Measurements from ENCODE around the gene EHD4. TPM values are rescaled to one million over a fixed set of nuclear protein-coding genes. Genes with fewer than 3 reads are reported as not detected.

Gene EHD4
- polyA plus RNA-seq, 2 of the 4 experiments (the other 2 are of a cell fraction) = 8.2 to 9.0 TPM

- ChIA-PET CTCF (no interaction called here), POLR2A (no interaction called here)
- Histone ChIP-seq H3K4me2 (no peak overlapping the region), H3K9me3 (no peaks in the 10 kb centered on the region), H3K4me3 (no peak overlapping the region), H3K27ac (no peak overlapping the region), H3K4me1 (0 out of 3 replicates have a peak, but pooled peaks cover 4% of the 10 kb centered on the region)
- FAIRE-seq (no peak), DNase-seq (ENCODE audit: low read depth in 1 of 2, low spot score in 1 of 2) (peak in 1 of 2 experiments; percentile 13), ATAC-seq (no peak)
- WGBS (ENCODE audit: missing lambda C conversion rate) = 38% methylated on average over 1 of the region's 1 CpG
- TF ChIP-seq RCOR1 (IDR thresholded peaks at IDR 0.05; ENCODE audit: low read depth, low read length) (no peak), GATA3 (IDR thresholded peaks at IDR 0.05; ENCODE audit: borderline replicate concordance) (no peak), SMC3 (IDR thresholded peaks at IDR 0.05) (no peak), RAD21 (conservative IDR thresholded peaks at IDR 0.05 in 1 of 2, IDR thresholded peaks at IDR 0.05 in 1 of 2) (no peak), RFX5 (IDR thresholded peaks at IDR 0.05) (no peak), TP53 (CRISPR knock-in tag; IDR thresholded peaks at IDR 0.05) (no peak), EHMT2 (IDR thresholded peaks at IDR 0.05; ENCODE audit: low read depth) (no peak), CEBPB (IDR thresholded peaks at IDR 0.05) (no peak), BHLHE40 (IDR thresholded peaks at IDR 0.05; ENCODE audit: low read depth, low read length) (no peak), RNF2 (IDR thresholded peaks at IDR 0.05; ENCODE audit: borderline replicate concordance, low read depth) (no peak), JUN (IDR thresholded peaks at IDR 0.05) (no peak), CBX2 (IDR thresholded peaks at IDR 0.05; ENCODE audit: borderline replicate concordance, low read depth) (no peak), ZNF302 (CRISPR knock-in tag; IDR thresholded peaks at IDR 0.05) (no peak), ATOH8 (CRISPR knock-in tag; IDR thresholded peaks at IDR 0.05; ENCODE audit: low read depth) (no peak), FOSL2 (IDR thresholded peaks at IDR 0.05) (no peak), FOSL2 (CRISPR knock-in tag; IDR thresholded peaks at IDR 0.05) (no peak), KDM1A (IDR thresholded peaks at IDR 0.05; ENCODE audit: low read depth) (no peak), HOXB5 (CRISPR knock-in tag; IDR thresholded peaks at IDR 0.05) (no peak)
- TF ChIP-seq, protein P1, sequence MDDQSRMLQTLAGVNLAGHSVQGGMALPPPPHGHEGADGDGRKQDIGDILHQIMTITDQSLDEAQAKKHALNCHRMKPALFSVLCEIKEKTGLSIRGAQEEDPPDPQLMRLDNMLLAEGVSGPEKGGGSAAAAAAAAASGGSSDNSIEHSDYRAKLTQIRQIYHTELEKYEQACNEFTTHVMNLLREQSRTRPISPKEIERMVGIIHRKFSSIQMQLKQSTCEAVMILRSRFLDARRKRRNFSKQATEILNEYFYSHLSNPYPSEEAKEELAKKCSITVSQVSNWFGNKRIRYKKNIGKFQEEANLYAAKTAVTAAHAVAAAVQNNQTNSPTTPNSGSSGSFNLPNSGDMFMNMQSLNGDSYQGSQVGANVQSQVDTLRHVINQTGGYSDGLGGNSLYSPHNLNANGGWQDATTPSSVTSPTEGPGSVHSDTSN (IDR thresholded peaks at IDR 0.05) = no peak
- TF ChIP-seq, protein P2, sequence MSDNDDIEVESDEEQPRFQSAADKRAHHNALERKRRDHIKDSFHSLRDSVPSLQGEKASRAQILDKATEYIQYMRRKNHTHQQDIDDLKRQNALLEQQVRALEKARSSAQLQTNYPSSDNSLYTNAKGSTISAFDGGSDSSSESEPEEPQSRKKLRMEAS (IDR thresholded peaks at IDR 0.05) = no peak
- TF ChIP-seq, protein P3, sequence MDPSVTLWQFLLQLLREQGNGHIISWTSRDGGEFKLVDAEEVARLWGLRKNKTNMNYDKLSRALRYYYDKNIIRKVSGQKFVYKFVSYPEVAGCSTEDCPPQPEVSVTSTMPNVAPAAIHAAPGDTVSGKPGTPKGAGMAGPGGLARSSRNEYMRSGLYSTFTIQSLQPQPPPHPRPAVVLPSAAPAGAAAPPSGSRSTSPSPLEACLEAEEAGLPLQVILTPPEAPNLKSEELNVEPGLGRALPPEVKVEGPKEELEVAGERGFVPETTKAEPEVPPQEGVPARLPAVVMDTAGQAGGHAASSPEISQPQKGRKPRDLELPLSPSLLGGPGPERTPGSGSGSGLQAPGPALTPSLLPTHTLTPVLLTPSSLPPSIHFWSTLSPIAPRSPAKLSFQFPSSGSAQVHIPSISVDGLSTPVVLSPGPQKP (IDR thresholded peaks at IDR 0.05; ENCODE audit: low read depth, low read length) = no peak
These were observed 38.1 kb upstream of the EHD4 start for GRCh38 chr15:42010434-42010833.

DNA sequence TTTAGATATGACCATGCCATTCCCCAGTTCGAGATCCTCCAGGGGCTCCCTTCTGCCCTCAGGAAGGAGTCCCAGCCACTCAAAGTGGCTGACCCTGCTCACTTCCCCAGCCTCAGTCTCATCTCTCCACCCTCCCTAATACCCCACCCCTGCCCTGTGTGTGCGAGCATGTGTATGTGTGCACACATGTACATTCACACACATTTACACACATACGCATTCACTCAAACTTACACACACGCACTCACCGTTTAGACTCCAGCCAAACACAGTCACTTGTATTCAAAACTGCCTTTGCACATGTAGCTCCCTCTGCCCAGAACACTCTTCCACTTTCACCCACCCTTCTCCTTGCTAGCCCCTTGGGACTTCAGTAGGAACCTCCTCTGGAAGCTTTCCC lies 37.1 kb upstream of the EHD4 start:
- no peak for FAIRE-seq
- no peak for TF ChIP-seq SREBF2 (IDR thresholded peaks at IDR 0.05)
- CTCF ChIA-PET = interaction anchor here (0.7 to 0.9 kb wide), 2 partner anchors 20 to 48 kb away, joined by 3 read pairs; no protein-coding TSS in a partner anchor
- no peak overlapping the region for H3K4me3 ChIP-seq
- 0 out of 3 replicates have a peak, but pooled peaks cover 4% of the 10 kb centered on the region for H3K4me1 ChIP-seq
- no peak overlapping the region for H3K27ac ChIP-seq
- POLR2A ChIA-PET = no interaction called here
- ATAC-seq = no peak
- DNase-seq (ENCODE audit: low read depth in 1 of 2, low spot score in 1 of 2) = no peak
- H3K9me3 ChIP-seq = no peaks in the 10 kb centered on the region
- H3K4me2 ChIP-seq = no peak overlapping the region
- WGBS (ENCODE audit: missing lambda C conversion rate) = 85% methylated on average over 5 of the region's 5 CpGs

DNA sequence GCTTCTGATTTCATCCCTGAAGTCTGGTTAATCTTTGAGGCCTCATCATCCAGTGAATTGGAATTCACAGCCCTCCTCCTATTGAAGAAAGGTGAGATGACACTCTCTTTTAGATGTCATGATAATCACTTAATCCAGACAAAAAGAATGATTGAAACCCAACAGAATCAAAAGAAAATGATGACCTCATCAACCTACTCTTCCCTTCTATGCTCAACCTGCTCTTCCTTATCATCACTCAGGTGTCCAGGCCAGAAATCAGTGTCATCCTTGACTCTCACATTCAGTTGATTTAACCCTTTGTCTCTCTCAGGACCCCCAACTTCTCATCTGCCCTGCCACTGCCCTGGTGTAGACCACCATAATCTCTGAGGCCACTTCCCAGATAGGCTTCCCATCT lies 36.7 kb upstream of the EHD4 start:
- Histone ChIP-seq H3K4me1 (0 out of 3 replicates have a peak, but pooled peaks cover 4% of the 10 kb centered on the region), H3K4me2 (no peak overlapping the region), H3K27ac (no peak overlapping the region), H3K9me3 (no peaks in the 10 kb centered on the region), H3K4me3 (no peak overlapping the region)
- TF ChIP-seq MAFK (IDR thresholded peaks at IDR 0.05; ENCODE audit: partially characterized antibody) (peak; percentile 36), FOXS1 (CRISPR knock-in tag; IDR thresholded peaks at IDR 0.05) (no peak)
- no peak for DNase-seq (ENCODE audit: low read depth in 1 of 2, low spot score in 1 of 2)
- CTCF ChIA-PET = interaction anchor here (0.7 to 0.9 kb wide), 2 partner anchors 19 to 49 kb away, joined by 3 read pairs; no protein-coding TSS in a partner anchor
- POLR2A ChIA-PET = no interaction called here
- no peak for FAIRE-seq
- no peak for ATAC-seq

All from A549 (cell line).